ENCODE results near the gene CSGALNACT2.

CSGALNACT2 gene

DNA sequence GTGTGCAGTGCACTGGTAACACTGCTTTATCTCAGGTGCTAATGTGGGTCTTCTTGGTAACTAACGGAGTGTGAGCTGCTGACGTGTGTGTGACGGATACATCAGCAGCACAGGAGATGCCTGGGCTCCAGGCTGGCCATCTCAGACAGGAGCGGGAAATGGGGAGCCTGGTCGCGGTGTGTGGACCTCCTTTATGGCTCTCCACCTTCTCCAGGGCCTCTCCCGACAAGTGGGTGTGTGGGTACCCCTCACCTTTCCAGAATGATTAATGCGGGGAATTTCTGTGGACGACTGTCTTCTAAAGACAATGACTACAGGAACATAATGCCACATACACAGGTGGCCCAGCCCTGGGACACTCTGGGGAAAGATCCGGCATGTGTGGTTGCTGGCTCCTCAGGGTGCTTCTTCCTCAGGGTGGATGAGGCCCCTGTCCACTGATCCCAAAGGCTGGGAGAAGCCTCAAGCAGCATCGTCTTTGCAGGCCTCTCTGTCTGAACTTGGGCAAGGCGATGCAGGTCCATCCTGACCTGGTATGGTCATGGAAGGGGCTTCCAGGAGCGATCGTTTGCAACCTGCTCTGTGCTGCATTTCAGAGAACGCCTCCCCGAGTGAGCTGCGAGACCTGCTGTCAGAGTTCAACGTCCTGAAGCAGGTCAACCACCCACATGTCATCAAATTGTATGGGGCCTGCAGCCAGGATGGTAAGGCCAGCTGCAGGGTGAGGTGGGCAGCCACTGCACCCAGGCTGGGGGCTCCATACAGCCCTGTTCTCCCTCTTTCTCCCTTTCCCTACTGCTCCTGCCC is 20.3 kb upstream of the CSGALNACT2 start:
- TF ChIP-seq, protein P1, sequence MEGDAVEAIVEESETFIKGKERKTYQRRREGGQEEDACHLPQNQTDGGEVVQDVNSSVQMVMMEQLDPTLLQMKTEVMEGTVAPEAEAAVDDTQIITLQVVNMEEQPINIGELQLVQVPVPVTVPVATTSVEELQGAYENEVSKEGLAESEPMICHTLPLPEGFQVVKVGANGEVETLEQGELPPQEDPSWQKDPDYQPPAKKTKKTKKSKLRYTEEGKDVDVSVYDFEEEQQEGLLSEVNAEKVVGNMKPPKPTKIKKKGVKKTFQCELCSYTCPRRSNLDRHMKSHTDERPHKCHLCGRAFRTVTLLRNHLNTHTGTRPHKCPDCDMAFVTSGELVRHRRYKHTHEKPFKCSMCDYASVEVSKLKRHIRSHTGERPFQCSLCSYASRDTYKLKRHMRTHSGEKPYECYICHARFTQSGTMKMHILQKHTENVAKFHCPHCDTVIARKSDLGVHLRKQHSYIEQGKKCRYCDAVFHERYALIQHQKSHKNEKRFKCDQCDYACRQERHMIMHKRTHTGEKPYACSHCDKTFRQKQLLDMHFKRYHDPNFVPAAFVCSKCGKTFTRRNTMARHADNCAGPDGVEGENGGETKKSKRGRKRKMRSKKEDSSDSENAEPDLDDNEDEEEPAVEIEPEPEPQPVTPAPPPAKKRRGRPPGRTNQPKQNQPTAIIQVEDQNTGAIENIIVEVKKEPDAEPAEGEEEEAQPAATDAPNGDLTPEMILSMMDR (conservative IDR thresholded peaks at IDR 0.05), result no peak
- no peak overlapping the region for H3K27ac ChIP-seq

DNA sequence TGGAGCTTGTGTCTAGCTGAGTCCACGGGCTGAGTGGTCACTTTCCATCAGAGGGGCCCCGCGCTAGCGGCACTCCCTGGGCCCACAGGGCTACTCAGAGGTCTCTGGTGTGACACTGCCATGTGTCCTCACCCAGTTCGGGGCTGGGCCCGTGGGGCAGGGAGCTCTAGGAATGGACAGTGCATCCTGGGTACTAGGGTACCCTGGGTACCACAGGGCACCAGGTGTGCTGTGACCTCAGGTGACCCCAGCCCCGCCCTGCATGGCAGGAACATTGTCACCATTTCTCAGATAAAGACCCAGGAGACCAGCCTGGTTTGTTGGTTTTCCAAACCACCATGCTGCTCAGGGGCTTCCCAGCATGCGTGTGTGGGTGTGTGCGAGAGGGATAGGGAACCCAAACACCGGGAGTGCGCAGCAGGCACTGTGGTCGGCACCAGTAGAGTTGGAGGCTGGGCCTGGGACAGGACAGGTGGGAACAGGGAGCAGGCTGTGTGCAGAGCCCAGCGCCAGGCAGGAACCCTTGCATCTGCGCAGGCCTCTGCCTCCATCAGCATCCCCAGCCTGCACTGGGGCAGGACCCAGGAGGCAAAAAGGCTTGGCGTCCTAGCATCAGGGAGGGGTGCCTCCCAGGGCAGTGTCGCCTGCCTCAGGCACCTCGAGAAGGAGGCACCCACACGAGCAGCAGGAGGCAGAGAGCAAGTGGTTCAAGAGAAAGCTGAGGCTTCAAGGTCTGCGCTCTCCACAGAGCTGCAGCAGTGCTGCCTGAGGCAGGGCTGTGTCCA is 19.4 kb upstream of the CSGALNACT2 start:
- TF ChIP-seq, protein P1 (conservative IDR thresholded peaks at IDR 0.05), result no peak

DNA sequence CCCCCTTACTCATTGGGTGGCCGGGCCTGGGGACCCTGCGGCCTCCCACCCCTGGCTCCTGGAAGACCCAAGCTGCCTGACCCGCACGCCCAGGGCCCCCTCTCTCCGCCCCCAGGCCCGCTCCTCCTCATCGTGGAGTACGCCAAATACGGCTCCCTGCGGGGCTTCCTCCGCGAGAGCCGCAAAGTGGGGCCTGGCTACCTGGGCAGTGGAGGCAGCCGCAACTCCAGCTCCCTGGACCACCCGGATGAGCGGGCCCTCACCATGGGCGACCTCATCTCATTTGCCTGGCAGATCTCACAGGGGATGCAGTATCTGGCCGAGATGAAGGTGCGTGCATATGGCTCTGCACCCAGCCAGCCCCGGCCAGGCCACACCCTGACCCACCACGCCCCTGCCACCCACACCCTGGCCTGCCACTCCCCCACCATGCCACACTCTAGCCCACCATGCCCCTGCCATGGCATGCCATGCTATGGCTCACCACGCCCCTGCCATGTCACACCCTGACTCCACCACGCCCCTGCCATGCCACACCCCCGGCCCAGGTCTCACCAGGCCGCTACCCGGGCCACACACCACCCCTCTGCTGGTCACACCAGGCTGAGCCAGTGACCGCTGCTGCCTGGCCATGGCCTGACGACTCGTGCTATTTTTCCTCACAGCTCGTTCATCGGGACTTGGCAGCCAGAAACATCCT is 18.7 kb upstream of the CSGALNACT2 start:
- TF ChIP-seq, protein P1 (conservative IDR thresholded peaks at IDR 0.05), result no peak
- no peak overlapping the region for H3K27ac ChIP-seq

More for the DNA sequence above, 19.4 kb upstream of the CSGALNACT2 start:
- H3K27ac ChIP-seq, result no peak overlapping the region

DNA sequence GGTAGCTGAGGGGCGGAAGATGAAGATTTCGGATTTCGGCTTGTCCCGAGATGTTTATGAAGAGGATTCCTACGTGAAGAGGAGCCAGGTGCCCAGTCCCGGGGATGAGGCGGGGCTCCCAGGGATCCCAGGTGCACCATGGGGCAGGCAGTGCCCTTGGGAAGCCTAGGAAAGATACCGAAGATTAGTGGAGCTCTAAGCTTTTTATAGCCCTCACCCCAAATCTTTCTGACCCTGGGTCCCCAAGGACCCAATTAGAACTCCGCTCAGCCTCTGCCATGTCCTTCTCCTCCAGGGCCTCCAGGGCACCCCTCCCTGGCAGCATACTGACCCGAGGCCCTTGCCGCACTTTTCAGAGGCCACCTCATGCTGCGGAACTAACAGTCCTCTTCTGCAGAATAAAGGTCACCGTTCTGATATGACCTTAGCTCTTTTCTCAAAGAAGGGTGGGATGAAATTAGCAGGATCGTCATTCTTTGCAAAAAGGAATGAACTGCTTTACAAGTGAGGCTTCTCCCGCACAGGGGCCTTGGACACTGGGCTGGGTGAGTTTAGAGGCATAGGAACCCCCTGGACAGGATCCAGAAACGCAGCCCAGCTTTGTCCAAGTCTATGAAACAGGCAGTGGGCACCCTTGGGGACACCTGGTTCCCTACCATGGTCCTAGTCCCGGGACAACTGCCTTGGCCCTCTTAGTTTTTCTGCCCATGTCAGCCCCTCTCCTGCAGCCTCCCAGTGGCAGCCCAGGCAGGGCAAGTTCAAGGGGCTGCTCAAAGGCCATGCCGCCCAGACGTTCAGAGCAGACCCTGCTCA is 17.9 kb upstream of the CSGALNACT2 start:
- no peak overlapping the region for H3K27ac ChIP-seq
- TF ChIP-seq, protein P1 (conservative IDR thresholded peaks at IDR 0.05), result no peak

DNA sequence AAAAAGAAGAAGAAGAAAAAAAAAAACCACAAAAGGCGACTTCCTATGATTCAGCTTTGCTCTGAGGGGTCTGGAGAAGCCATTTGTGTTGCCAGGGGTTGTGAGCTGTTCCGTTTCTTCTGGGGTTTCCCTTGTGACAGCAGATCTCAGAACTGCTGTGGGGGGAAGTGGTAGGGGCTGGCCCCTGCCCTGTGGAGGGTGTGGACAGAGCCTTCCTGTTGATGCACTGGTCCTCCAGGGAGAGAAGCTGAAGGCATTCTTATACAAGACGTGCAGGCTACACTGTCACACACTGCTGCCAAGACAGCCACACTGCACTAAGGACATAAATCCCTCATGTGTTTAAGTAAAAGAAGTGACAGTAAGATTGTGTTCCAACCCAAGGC is 17.3 kb upstream of the CSGALNACT2 start:
- TF ChIP-seq, protein P1 (conservative IDR thresholded peaks at IDR 0.05), result no peak
- H3K27ac ChIP-seq, result no peak overlapping the region

DNA sequence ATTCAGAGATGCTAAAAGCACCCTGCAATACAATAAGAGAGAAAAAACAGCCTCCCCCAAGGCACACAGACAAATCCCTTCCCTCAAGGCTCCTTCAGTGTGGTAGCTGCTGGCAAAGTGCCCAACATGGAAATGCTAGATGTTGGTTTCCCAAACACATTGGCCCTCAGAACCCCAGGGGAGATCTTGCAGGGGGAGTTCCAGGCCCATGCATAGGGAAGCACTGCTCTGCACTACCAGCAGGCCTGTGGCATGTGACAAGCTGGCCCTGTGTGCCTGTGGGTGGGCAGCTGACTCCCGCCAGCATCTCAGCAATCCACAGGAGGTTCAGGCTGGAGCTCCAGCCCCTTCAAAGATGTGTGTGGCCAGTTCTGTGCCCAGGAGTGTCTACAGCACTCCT is 16.8 kb upstream of the CSGALNACT2 start:
- H3K27ac ChIP-seq, result no peak overlapping the region
- TF ChIP-seq, protein P1 (conservative IDR thresholded peaks at IDR 0.05), result no peak

All from VCaP (cell line).